Right atrium auricular region (tissue), 2 donors: ENCODE data around the gene PYROXD2. TPM values are rescaled to one million over a fixed set of nuclear protein-coding genes. Genes with fewer than 3 reads are reported as not detected.

Experiments used
- DNase-seq: peaks from one replicate; pipeline ENCODE4 v3.0.0-alpha.2; 2019; ENCODE audit warnings: low spot score
- H3K27ac ChIP-seq, 2 donors: fragments of 200-600 bp; sonication (generic); 1 replicate in 1 of 2; 2 replicates in 1 of 2; pipeline ENCODE4 v1.5.1; 2016 to 2019
- H3K27me3 ChIP-seq, 2 donors: fragments of 200-600 bp; sonication (generic); one replicate each; pipeline versions ENCODE4 v1.5.1 to v1.6.0; 2017 to 2019
- H3K36me3 ChIP-seq: fragments of 200-600 bp; sonication (generic); one replicate; pipeline ENCODE4 v1.5.1; 2016
- H3K4me1 ChIP-seq, 2 donors: fragments of 200-600 bp; sonication (generic); one replicate each; pipeline versions ENCODE4 v1.5.1 to v1.6.0; 2017 to 2019
- H3K4me3 ChIP-seq, 2 donors: fragments of 200-600 bp; sonication (generic); 1 replicate in 1 of 2; 2 replicates in 1 of 2; pipeline ENCODE4 v1.5.1; 2017 to 2019; ENCODE audit warnings: mild to moderate bottlenecking in 1 of 2, moderate library complexity in 1 of 2
- H3K9me3 ChIP-seq, 2 donors: fragments of 200-600 bp; sonication (generic); one replicate each; pipeline ENCODE4 v1.5.1; 2019
- total RNA-seq, 2 donors: library from RNA; depleted of rRNA; stranded (reverse); fragments of >200 nt; gene quantifications; one replicate each; pipeline ENCODE4 v1.1.0, GENCODE V29; 2016
- TF ChIP-seq, protein P1 (sequence below), 2 donors: fragments of 200-600 bp; sonication (generic); IDR thresholded peaks; one replicate each; pipeline ENCODE4 v1.5.1; 2019; ENCODE audit warnings: antibody characterized with exemption in 2 of 2

The PYROXD2 gene
- total RNA-seq, 2 donors from 2014 or later, result 1.8 to 5.2 TPM

GRCh38 chr10:98400482-98400881, 14.5 kb downstream of the PYROXD2 start:
- Histone ChIP-seq H3K36me3 (no peaks in the 10 kb centered on the region), H3K27me3 (no peaks in the 10 kb centered on the region), H3K9me3 (no peaks in the 10 kb centered on the region), H3K4me1 (no peaks in the 10 kb centered on the region), H3K27ac (no peak overlapping the region), H3K4me3 (no peak overlapping the region)
- no peak for DNase-seq
- TF ChIP-seq, protein P1, sequence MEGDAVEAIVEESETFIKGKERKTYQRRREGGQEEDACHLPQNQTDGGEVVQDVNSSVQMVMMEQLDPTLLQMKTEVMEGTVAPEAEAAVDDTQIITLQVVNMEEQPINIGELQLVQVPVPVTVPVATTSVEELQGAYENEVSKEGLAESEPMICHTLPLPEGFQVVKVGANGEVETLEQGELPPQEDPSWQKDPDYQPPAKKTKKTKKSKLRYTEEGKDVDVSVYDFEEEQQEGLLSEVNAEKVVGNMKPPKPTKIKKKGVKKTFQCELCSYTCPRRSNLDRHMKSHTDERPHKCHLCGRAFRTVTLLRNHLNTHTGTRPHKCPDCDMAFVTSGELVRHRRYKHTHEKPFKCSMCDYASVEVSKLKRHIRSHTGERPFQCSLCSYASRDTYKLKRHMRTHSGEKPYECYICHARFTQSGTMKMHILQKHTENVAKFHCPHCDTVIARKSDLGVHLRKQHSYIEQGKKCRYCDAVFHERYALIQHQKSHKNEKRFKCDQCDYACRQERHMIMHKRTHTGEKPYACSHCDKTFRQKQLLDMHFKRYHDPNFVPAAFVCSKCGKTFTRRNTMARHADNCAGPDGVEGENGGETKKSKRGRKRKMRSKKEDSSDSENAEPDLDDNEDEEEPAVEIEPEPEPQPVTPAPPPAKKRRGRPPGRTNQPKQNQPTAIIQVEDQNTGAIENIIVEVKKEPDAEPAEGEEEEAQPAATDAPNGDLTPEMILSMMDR (IDR thresholded peaks at IDR 0.05), result no peak

DNA sequence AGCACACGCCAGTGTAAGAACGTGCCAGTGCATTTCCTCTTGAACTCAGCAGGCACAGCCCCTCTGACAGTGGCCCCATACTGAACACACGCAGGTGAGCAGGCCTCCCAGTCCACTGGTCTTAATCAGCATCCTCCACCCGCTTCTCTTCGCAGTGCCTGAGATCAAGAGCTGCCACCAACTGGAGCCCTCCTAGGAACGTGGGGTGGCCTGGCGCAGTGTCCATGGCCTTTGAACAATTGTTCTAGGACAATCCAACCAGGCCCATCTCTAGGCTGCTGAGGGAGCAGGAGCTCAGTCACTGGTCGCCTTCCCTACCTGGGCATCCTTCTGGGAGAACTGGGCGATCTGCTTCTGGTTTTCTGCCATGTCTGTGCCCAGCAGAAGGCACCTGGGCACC, 15.2 kb downstream of the PYROXD2 start:
- H3K27me3 ChIP-seq, result no peaks in the 10 kb centered on the region
- H3K36me3 ChIP-seq, result no peaks in the 10 kb centered on the region
- no peak for DNase-seq
- no peak overlapping the region for H3K4me3 ChIP-seq
- TF ChIP-seq, protein P1 (IDR thresholded peaks at IDR 0.05), result no peak
- no peak overlapping the region for H3K27ac ChIP-seq
- H3K9me3 ChIP-seq, result no peaks in the 10 kb centered on the region
- H3K4me1 ChIP-seq, result no peaks in the 10 kb centered on the region

DNA sequence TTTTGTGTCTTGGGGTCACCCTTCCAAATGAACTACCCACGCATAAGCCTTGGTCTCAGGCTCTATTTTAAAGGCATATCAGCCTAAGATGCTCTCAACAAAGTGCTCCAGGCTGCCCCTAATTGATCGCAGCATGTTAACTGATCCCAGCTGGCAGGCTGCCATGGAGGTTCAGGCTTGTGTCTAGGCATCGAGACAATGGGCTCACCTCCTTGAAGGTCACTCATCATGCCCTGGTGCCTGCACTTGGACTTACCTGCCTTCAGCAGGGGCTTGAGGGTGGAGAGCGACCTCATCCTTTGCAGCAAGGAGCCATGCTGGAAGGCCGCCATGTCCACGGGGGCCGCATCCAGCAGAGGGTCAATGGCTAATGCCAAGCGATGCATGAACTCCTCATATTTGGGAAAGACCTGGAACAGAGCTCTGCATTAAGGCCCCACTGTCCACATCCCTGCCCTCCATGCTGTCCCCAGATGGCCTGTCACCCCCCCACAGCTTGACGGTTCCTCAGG, 17.8 kb downstream of the PYROXD2 start:
- DNase-seq, result no peak
- TF ChIP-seq, protein P1 (IDR thresholded peaks at IDR 0.05), result no peak
- no peaks in the 10 kb centered on the region for H3K9me3 ChIP-seq
- no peak overlapping the region for H3K27ac ChIP-seq
- H3K27me3 ChIP-seq, result no peaks in the 10 kb centered on the region
- H3K4me1 ChIP-seq, result peaks cover 0 to 3% of the 10 kb centered on the region in 2 donors
- no peak overlapping the region for H3K4me3 ChIP-seq
- no peaks in the 10 kb centered on the region for H3K36me3 ChIP-seq

- DNase-seq, result no peak
- Histone ChIP-seq H3K9me3 (no peaks in the 10 kb centered on the region), H3K4me3 (no peak overlapping the region), H3K27me3 (no peaks in the 10 kb centered on the region), H3K36me3 (no peaks in the 10 kb centered on the region), H3K4me1 (peaks cover 0 to 3% of the 10 kb centered on the region in 2 donors), H3K27ac (no peak overlapping the region)
- TF ChIP-seq, protein P1 (IDR thresholded peaks at IDR 0.05), result no peak
These were observed 18.6 kb downstream of the PYROXD2 start for GRCh38 chr10:98396096-98397063.

DNA sequence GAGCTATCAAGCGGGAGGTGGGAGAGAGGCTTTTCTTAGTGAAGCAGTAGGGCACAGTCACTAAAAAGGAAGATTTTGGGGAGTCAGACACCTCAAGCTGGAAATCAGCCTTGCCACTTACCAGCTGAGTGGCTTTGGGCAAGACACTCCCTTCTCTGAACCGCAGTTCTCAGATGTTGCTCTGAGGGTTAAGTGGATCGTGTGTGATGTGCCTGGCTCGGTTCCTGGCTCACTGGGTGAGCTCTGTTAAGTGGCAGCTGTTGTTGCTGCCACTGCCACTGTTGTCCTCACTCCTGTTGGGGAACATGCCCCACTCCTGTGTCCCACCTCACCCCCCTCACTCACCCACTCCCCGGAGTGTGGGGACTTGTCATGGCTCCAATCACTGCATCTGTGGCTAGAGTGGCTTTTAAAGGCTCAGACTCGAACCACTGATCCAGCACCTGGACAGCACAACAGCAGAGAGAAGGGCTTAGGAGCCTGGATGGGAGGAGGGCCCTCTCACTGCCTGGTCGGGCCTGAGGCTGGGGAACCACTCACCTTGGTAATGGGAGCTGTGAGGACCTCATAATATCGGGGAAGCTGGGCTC, 20.0 kb downstream of the PYROXD2 start:
- TF ChIP-seq, protein P1 (IDR thresholded peaks at IDR 0.05), result no peak
- no peak overlapping the region for H3K27ac ChIP-seq
- H3K4me1 ChIP-seq, result peaks cover 0 to 3% of the 10 kb centered on the region in 2 donors
- H3K4me3 ChIP-seq, result no peak overlapping the region
- H3K27me3 ChIP-seq, result no peaks in the 10 kb centered on the region
- no peaks in the 10 kb centered on the region for H3K9me3 ChIP-seq
- no peak for DNase-seq
- no peaks in the 10 kb centered on the region for H3K36me3 ChIP-seq
